HG02759 (cell line): Measurements from ENCODE around the gene HOXB4.
A peak's percentile ranks its signal among the peaks of the same experiment; 100 is the strongest.

ENCODE experiments used
- ATAC-seq: cut with Tn5 transposase; IDR thresholded peaks from one replicate; pipeline ENCODE4 v1.9.1; 2021; ENCODE audit warnings: mild to moderate bottlenecking, moderate library complexity; ENCODE audit not compliant: unreplicated experiment

HOXB4 gene

GRCh38 chr17:48549914-48550501, 28.1 kb downstream of the HOXB4 start:
- ATAC-seq = no peak

DNA sequence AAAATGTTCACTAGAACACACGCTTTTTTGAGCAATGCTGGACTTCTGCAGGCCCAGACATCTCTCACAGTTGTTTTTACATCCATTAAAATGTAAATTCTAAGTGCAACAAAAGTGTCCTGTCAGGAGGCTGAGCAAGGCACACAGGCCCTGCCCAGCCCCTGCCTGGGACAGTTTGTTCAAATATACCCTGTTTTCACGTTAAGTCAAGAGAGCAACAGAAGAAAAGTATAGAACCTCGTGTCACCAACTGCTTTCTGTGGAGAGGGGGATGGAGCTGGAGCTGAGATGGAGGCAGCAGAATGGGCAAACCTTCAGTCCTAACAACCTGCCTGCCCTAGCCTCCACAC, 28.9 kb downstream of the HOXB4 start:
- ATAC-seq = no peak

DNA sequence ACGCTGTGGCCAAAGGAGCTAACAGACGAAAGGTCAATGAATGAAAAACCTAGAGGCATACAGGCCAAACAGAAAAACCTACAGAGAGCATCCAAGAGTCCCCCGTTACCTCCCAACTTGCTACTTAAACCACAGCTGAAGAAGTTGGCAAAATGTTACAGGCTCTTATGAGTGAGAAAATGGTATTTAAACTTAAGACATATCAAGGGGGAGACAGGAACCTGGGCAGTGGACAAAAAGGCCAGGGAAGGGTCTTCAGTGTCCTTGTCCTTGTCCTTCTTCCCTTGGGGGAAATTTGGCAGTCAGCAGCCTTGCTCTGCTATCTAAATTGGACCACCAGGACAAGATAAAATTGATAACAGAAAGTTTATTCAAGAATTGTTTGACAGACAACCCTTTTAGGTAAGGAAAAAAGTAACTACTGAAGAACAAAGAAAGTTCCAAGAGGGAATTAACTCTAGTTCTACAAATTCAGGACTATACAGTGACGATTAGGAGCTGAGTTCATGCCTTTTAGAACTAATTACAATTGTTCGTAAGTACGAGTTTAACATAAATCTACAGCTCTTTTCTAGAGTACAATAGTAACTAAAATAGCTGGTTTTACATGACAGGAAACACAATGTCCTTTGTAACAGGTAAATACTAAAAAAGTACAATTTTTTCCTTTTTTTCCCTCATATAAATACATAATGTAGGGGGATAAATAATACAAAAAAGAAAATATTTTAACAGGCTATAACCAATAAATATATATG, 29.4 kb downstream of the HOXB4 start:
- no peak for ATAC-seq

- ATAC-seq = no peak
These were observed 30.2 kb downstream of the HOXB4 start for GRCh38 chr17:48547808-48548522.

DNA sequence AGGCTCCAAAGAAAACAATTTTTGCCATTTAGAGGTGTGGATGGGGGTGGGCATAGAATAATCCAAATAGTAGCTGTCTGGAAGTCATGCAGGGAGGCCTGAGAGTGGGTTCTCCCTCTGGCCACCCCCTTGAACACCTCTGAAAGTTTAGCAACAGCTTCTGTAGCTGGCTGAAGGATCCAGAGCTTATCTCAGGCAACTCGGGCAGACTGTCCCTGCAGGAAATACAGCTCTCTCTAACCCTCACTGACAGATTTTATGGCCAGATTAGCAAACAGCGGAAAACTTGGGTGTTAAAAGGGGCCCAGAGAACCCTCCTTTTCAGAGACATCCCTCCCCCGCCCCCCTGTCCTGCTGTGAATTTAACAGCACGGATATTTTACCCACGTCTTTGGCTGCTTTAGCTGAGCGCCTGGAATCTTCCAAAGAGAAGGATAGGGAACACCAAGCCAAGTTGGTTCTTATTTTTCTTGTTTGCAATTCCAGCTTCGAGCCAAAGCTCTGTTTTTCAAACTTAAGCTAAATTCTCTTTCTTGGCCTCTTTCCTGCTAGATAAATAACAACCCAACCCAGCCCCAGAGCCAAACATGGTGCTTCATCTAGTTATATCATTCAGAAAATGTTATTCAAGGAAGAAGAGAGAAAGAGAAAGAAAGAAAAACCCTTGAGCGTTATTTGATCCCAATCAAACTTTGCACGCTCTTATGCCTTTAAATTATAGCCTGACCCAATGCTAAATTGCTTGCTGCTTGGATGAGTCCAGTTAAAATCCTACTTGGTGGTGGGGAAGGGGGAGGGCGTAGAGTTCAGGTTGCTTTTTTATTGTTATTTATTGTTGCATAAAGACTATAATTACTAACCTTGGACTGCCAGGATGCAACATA, 31.0 kb downstream of the HOXB4 start:
- no peak for ATAC-seq

- ATAC-seq = no peak
These were observed 31.8 kb downstream of the HOXB4 start for GRCh38 chr17:48546137-48546923.

DNA sequence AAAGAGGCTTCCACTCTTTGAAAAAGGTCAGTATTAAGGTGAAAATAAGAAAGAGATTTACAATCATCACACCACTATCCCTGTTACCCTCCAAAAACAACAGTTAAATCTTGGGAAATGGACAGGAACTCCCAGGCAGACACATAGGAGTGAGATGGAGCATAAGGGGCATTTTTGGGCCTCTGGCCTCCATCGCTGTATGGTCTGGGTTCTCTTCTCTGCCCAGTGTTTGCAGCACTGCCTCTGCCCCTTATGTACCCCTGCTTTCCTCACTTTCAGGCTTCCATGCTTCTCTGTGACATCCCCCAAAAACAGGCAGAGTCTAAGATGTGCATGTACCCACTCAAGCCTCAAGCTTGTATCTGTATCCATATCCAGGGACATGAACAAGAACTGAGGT, 32.6 kb downstream of the HOXB4 start:
- no peak for ATAC-seq

DNA sequence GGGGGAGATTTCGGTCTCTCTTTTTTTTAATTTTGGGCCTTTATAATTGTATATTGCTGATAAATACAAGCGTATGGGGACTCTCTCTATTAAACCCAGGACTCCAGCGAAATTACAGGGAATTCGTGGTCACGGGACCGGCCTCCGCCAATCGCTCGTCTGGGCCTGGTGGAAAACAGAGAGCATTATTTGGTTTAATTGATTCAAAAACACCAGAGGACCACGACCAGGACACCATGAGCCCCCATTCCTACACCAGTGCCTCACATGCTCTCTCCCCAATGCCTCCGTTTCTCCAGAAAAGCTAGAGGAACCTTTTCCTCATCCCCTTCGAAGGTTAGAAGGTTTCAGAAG, 33.2 kb downstream of the HOXB4 start, which contains the start of gene HOXB2:
TSS of gene HOXB2 (minus strand) at position 88 of the 354 bp plus-strand sequence. CDS start 198 bp downstream, outside the sequence.
- no peak for ATAC-seq

- ATAC-seq = no peak
These were observed 33.7 kb downstream of the HOXB4 start for GRCh38 chr17:48544349-48545021.

GRCh38 chr17:48543854-48544348, 34.2 kb downstream of the HOXB4 start:
- peak; percentile 36 for ATAC-seq

DNA sequence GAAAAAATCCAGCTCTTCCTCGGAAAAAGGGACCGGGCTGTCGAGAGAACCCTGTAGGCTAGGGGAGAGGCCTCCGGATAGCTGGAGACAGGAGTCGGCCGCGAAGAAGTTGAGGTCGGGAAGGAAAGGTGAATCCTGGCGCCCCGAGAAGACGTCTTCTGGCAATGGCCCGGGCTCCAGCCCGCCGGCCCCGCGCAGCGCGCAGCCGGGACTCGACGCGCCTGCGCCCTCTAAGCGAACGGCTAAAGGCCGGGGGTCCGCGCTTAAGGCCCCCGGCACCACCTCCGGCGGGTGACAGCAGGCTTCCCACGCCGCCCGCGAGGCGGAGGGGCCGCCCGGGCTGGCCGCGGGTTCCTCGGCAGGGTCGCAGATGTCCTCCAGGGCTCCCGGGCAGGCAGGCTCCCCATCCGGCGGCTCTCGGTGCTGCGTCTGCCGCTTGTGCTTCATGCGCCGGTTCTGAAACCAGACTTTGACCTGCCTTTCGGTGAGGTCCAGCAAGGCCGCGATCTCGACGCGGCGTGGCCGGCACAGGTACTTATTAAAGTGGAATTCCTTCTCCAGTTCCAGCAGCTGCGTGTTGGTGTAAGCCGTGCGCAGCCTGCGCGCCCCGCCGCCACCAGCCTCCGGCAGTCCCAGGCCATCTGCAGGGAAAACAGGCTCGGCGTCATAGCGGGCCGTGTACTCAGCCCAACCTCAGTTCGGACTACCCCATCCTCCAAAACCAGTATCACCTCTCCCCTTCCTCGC, 34.9 kb downstream of the HOXB4 start:
- ATAC-seq = peak; percentile 58

DNA sequence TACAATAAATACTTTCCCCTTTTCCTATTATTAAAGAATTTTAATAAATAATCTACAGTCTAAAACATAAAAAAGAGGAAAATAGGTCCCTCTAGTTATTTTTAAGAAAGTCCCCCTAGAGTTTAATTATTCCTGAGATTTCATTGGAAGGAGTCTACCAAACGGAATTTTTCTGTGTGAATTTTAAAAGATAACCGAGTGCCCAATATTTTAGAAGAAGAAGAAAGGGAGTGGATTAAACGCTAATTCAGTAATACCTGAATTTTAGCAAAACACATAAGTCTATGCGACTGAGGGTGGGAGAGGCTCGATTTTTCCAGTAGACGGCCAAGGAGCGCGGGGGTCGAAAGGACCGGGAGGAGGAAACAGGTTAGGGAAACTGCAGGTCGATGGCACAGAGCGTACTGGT, 35.4 kb downstream of the HOXB4 start:
- ATAC-seq = no peak

GRCh38 chr17:48542114-48542656, 36.0 kb downstream of the HOXB4 start:
- ATAC-seq = no peak

DNA sequence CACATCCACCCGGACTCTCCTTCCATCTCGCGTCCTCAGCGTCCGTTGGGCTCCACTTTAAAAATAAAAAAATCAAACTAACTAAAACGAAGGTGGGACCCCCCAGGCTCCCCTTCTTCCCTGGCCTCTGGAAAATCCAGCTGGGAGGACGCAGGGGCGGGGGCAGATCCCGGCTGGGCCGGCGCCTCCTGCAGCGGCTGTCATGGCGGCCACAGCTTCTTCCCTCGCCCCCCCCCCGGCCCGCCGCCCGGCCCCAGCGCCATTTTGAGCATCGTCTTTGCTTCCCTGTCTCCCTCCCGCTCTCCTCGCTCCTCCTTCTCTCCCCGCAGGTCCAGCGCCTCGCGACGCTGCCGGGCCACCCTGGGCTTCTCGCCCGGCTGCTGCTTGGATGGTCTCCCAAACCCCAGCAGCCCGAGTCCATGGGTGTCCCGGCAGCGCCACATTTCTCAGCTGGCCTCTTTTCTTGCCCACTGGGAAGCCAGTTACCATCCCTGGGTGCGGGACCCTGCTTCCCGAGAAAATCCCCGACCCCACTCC, 36.5 kb downstream of the HOXB4 start:
- no peak for ATAC-seq

- no peak for ATAC-seq
These were observed 37.0 kb downstream of the HOXB4 start for GRCh38 chr17:48541036-48541576.

- no peak for ATAC-seq
These were observed 37.9 kb downstream of the HOXB4 start for GRCh38 chr17:48540213-48540612.

- ATAC-seq = no peak
These were observed 39.0 kb downstream of the HOXB4 start for GRCh38 chr17:48539177-48539576.

GRCh38 chr17:48537316-48537715, 40.8 kb downstream of the HOXB4 start:
- ATAC-seq = no peak
